NCI-H2107 treated with DMSO at 0.1 percent for 48 hours (cell line): ENCODE measurements around the gene COL18A1.

ENCODE experiments used
- DNase-seq: peaks from one replicate; lab custom pipeline; 2025; ENCODE audit not compliant: unreplicated experiment; lab: John Stamatoyannopoulos, UW

Gene COL18A1

DNA sequence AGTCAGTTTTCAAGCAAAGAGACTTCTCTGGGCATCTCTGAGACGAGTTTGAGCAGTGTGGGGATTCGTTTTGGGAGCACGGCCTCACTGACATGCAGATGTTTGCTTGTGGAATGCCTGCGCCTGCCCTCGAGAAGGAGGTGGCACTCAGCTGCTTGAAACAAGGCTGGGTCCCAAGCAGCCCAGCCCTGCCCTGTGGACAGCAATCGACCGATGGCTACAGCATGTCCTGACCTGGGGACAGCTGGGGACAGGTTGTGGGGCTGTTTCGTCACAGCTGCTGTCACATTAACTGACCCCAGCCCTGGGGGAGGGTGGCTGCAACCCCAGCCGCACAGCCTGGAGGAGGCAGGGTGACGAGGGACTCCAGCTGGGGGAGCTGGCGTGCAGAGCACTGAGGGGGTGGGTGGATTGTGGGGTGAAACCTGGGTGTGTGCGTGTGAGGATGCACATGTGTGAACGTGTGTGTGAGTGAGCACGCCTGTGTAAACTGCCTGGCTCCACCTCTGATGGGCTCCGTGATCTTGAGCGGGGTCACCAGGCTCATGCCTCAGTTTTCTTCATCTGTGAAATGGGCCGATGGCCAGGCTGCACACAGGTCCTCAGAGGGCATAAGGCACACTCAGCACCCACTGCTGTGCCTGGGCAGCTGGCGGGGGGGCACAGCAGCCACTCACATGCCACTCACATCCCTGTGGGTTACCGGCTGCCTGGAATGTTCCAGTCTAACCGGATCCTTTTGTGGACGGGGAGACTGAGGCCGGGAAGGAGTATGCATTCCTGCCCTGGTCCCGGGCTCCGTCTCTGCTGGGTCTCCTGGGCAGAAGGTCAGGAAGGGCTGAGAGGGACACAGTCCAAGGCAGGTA is 49.3 kb downstream of the COL18A1 start:
- DNase-seq: no peak

DNA sequence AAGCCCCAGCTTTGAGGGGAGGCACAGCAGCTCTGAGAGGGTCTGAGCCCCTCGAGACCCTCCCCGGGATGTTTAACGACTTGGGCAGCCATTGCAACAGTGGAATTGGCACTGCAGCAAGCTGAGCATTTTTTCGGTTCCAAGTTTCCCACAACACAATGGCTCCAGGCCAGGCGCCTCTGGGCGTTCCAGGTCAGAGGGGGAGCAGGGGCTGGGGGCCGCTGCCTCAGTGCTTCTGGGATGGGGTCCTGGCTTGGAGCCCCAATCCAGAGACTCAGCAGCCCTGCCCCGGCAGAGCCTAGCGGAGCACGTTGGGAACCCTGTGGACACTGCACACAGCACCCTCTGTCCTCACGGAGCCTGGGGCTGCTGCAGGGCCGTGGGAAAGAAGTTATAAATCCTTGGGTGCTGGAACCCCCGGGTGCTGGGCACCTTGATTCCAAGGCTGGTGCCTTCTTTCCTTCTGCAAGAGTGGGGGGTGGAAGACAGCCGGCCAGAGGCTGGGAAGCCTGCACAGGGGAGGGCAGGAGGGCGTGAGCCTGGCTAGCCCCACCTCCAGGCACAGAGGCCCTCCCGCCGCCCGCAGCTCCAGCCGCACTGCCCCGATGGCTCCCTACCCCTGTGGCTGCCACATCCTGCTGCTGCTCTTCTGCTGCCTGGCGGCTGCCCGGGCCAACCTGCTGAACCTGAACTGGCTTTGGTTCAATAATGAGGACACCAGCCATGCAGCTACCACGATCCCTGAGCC is 50.1 kb downstream of the COL18A1 start:
- DNase-seq: no peak

DNA sequence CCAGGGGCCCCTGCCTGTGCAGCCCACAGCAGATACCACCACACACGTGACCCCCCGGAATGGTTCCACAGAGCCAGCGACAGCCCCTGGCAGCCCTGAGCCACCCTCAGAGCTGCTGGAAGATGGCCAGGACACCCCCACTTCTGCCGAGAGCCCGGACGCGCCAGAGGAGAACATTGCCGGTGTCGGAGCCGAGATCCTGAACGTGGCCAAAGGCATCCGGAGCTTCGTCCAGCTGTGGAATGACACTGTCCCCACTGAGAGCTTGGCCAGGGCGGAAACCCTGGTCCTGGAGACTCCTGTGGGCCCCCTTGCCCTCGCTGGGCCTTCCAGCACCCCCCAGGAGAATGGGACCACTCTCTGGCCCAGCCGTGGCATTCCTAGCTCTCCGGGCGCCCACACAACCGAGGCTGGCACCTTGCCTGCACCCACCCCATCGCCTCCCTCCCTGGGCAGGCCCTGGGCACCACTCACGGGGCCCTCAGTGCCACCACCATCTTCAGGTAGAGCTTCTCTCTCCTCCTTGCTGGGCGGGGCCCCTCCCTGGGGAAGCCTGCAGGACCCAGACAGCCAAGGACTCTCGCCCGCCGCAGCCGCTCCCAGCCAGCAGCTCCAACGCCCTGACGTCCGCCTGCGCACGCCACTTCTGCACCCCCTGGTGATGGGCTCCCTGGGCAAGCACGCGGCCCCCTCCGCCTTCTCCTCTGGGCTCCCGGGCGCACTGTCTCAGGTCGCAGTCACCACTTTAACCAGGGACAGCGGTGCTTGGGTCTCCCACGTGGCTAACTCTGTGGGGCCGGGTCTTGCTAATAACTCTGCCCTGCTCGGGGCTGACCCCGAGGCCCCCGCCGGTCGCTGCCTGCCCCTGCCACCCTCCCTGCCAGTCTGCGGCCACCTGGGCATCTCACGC is 51.0 kb downstream of the COL18A1 start:
- DNase-seq: no peak

DNA sequence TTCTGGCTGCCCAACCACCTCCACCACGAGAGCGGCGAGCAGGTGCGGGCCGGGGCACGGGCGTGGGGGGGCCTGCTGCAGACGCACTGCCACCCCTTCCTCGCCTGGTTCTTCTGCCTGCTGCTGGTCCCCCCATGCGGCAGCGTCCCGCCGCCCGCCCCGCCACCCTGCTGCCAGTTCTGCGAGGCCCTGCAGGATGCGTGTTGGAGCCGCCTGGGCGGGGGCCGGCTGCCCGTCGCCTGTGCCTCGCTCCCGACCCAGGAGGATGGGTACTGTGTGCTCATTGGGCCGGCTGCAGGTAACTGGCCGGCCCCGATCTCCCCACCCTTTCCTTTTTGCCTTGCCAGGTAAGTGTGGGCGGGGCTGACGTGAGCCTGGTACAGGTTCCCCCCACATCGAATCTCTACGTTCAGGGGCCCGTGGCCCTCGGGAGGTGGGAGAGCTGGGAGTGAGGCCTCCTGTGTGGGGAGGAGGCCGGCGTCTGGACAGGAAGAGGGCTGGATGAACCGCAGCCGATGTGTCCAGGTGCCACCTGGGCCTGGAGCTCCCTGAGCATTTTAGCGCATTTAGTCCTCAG is 51.7 kb downstream of the COL18A1 start:
- no peak for DNase-seq

DNA sequence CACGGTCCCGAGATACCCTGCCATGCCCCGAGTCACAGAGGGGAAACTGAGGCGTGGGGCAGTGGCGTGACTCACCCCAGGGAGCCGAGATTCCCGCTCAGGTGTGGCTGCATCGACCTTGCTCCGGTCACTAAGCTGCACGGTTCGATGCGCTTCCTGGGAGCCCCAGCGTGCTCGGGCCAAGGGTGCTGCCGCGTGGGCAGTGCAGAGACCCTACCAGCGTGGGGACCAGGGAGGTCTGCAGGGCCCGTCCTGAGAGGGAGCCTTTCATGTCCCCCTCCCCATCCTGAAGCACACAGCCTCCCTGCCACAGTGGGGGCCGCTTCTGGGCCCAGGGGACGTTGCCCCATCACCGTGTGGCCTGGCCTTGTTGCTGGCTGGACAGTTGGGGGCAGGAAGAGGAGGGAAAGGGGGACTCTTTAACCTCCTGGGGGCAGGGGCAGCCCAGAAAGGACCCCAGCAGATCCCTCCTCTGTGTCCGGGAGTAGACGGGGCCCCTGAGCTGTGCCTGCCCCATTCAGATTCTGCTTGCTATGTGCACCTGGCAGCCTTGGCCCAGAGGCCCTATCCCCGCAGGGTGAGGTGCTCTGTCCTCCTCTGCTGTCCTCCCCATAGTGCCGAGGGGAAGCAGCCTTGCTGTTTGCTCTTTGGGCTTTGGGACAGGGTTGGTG is 52.3 kb downstream of the COL18A1 start:
- no peak for DNase-seq

DNA sequence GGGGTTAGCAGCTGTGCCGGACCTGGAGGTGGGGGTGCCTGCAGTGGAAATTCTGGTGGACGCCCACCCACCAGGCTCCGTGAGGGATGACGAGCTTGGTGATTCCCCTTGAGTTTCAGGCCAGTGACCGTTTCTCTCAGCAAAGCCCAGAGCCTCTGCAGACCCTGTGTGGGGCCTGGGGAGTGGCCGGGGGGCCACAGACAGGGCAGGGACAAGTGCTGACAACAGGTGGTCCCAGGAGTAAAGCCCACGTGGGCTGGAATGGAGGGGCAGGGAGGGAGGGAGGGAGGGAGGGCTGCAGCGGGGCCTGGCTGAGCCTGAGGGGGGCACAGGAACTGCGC is 52.8 kb downstream of the COL18A1 start:
- no peak for DNase-seq

DNA sequence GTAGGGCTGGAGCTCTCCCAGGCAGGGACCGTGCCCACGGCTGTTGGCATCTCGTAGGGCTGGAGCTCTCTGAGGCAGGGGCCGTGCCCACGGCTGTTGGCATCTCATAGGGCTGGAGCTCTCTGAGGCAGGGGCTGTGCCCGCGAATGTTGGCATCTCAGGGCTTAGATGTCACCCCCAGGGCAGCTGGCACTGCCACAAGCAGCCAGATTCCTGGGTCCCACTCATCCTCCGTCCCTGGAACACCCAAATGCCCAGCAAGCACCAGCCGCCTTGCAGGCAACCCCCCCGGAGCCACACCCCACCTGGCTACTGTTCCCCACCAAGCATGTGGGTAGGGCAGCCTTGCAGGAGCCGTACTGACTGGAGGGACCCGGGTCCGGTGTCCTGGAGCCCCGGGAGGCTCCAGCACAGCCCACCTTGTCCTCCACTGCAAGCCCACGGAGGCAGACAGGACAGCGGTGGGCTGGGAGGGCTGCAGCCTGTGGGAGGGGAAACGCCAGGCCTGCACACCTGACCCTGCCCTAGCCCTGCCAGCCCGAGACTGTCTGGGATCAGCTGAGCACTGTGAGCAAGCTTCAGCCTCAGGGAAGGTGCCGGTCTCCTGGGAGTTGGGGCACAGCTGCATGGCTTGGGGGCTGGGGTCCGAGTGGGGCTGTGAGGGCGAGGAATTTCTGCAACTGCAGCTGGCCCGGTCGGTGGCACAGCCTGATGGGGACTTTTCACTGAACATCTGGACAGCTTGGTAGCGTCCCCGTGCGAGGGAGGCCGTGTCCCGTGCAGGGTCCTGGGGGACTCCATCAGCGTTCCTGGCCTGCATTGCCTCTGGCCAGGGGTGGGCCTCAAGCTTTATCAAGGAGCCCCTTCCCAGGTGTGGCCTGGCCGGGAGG is 53.6 kb downstream of the COL18A1 start:
- DNase-seq: no peak

DNA sequence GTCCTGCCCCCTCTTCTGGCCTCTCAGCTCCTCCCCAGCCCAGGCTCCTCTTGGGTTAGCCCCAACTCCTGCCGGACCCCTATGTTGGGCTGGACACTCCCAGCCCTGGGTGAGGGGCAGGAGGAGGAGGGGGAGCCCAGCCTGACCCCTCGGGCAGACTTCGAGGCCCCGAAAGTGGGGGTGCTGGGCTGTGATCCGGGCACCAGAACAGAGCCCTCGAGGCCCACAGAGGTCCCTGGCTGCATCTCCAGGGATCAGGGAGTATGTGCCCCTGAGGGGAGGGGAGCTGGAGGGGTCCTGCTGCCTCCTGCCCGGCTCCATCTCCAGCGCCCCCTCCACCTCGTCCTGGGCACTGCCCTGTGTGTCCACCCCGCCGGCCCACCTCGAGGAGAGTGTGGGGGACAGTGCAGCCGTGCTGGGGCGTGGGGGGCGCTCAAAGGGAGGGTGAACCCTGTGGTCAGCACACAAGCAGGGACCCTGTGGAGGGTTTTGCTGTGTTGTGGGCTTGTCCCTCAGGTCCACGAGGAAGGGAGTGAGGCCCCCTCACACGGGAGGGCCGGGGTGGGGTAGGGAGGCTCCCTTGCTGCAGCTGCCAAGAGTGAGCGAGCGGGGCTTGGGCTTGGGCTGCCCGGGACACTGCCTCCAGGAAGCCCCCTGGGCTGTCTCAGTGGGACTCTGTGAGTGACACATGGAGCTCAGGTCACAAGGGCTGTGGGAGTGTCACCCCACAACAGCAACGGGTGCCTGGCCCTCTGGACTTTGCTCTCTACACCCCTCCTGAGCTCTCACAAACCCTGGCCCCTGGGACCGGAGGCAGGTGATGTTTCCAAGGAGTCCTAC is 54.4 kb downstream of the COL18A1 start:
- DNase-seq: no peak

DNA sequence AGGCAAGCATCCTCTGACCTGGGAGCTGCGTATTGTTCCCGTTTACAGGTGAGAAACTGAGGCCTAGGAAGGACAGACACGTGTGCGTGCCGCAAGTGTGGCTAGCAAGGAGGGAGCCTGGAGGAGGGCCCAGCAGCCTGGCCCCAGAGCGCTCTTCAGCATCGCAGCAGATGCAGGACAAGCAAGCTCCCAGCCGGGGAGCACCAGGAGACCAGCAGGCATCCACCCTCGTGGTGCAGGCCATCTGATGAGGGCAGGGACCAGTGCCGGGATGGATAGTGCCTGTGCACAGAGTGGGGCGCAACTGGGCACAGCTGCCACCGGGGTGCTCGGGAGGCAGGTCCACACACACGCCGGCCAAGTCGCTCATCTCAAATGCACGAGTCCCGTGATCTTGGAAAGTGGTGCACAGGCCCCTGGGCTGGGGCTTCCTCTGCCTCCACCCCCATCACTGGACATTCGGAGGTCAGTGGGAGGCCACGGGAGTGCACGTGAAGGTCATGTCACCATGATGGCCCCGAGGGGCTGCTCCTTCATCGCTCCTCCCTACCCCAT is 55.1 kb downstream of the COL18A1 start:
- no peak for DNase-seq

DNA sequence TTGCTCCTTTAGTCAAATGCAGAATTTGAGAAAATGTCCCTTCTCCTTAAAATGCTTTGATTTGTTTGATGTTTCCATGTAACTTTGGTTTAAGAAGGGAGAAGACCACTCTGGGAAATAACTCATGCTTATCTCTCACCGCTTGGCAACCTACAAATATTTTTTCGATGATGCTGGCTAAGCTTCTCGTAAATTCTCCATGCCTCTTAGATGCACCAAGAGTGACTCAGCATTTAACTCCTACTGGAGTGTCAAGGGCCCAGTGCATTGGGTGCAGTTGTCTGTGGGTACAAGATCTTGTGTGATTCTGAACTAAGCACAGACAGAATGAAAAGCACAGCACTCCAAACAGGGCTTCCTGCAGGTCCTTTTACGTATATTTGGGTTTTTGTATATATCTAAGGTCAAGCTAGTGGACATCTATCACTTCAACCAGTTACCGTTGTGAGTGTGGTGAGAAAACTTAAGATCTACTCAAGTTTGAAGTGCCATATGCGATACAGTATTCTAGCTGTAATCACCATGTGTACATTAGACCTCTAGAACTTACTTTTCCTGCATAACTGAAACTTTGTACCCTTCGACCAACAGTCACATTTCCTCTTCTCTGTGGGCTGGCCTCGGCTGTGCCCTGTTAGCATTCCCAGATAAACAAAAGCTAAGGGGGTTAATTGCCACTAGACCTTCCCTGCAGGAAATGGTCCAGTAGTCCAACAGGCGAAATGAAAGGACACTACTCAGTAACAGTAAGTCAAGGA is 55.8 kb downstream of the COL18A1 start:
- DNase-seq: no peak

DNA sequence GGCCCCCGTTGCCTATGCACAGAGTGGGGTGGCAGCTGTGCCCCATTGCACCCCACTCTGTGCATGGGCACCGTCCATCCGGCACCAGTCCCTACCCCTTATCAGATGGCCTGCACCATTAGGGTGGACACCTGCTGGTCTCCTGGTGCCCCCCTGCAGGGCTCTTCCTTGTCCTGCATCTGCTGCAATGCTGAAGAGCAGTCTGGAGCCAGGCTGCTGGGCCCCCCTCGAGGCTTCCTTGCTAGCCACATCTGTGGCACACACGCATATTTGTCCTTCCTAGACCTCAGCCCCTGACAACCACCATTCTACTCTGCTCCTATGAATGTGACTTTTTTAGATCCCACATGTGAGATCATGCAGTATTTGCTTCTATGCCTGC is 56.4 kb downstream of the COL18A1 start:
- DNase-seq: no peak

DNA sequence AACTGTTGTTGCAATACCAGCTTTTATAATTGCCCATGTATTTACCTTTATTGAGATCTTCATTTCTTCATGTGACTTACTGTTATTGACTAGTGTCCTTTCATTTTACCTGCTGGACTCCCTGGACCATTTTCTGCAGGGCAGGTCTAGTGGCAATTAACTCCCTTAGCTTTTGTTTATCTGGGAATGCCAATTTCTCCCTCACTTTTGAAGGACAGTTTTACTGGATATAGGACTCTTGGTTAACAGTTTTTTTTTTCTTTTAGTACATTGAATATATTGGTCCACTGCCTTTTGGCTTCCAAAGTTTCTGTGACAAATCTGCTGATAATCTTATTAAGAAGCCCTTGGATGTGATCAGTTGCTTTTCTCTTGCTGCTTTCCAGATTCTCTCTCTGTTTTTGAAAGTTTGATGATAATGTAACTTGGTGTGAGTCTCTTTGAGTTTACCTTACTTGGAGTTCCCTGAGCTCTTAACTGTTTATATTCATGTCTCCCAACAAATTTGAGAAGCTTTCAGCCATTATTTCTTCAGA is 56.9 kb downstream of the COL18A1 start:
- DNase-seq: no peak

DNA sequence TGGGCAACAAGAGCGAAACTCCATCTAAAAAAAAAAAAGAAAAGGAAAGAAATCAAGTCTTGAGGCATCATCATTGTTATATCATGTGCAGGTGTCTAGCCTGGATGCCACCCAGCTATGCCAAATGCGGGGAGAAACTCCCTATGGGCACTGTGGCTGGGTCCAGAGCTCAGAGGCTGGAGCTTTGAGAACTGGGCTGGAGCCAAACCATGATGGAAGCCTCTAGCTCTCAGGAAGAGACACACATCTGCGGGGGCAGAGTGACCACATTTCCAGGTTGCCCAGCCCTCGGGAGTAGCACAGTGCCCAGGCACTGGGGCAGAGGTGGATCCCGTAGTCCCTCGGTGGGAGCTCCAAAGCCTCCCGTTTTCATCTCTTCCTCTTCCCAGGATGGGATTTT is 58.9 kb downstream of the COL18A1 start:
- DNase-seq: no peak

DNA sequence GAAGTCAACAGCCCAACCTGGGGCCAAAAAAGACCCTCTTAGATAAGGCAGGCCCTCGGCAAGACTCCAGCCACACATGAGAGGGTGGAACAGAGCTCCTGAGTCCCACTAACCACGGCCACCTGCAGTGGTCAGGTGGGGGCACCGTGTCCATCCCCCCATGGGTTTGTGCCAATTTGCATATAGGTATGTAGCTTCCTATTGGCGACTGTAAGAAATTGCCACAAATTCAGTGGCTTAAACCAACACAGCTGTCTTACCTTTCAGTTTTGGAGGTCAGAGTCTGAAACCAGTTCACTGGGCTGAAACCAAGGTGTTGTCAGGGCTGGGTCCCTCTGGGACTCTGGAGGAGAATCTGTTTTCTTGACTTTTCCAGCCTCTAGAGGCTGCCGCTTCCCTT is 59.3 kb downstream of the COL18A1 start:
- DNase-seq: no peak

DNA sequence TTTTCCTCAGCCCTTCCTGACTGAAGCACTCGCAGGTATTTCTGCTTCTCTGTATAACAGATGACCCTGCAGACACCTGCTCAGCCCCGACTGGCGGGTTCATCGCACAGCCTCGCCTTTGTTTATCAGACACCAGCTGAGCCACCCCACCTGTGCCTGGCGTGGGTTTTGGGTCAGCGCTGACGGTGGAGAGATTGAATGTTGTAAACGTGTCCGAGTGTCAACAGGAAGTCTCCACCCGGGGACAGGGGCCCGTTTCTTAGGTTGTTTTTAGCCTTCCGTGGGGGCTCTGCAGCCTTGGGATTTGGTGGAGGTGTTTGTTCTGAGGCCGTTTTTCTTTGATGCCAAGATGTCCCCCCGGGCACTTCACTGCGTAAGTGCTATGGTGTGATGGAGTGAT is 60.1 kb downstream of the COL18A1 start:
- no peak for DNase-seq

DNA sequence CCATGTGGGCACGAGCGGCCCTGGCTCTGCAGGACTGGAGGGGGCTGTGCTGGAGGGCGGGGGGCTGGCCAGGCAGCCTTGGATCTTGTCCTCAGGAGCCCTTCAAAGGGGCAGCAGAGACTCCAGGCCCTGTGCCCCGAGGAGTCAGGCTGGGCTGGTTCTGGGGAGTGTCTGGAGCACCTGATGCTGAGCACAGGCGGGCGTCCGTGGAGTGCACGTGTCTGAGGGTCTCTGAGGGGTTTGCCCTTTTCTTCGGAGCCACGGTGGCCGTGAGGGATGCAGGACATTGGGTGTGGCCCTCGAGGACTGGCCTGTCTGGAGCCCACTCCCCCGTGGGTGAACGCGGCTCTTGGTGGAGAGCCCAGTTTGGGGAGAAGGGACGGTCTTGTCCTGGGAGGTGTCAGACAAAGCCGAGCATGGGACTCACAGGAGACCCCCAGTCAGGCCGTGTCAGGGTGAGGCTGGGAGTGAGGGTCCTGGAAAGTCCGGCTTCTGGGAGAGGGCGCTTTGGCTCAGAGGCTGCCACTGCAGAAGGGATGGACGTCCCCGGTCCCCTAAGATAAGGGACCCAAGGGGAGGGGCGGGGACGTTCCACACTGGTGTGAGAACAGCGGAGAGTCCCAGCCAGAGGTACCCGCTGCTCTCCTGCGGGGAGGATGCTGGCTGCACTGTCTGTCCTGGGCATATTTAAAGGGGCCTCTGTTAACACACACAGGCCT is 60.8 kb downstream of the COL18A1 start:
- no peak for DNase-seq
